ENCODE measurements around the gene ABHD16A.
A peak's percentile ranks its signal among the peaks of the same experiment; 100 is the strongest.

ABHD16A gene

DNA sequence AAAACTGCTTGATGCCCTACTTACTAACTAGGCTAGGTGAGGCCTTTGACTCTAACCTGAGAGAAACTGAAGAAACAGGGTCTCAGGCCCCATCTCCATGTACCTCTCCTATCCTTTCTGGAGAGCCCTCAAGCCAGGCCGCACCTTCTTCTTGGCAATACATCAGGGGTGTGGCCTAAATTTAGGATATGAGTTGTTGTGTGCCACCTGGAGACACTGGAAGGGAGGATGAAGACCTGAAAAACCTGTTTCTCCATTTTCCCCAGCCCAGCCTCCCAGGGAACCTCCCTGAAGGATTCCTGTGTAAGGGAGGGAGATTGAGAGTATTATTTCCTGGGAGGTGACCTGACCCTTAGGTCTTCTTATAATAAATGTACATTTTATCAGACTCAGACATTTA, 15.1 kb upstream of the ABHD16A start:
- Histone ChIP-seq H3F3A (ENCODE audit: low read depth) (no peaks in the 10 kb centered on the region), H3K9me2 (replicated peaks; ENCODE audit: low read depth, low read length) (no peaks in the 10 kb centered on the region), H3K9ac (ENCODE audit: low read depth, low read length, poor library complexity, severe bottlenecking) (no peak overlapping the region), H2AFZ (ENCODE audit: low read length) (no peak overlapping the region), H3K27me3 (ENCODE audit: insufficient read depth, low read length, poor library complexity, severe bottlenecking) (no peaks in the 10 kb centered on the region), H3K79me2 (ENCODE audit: insufficient read depth, low read length) (no peaks in the 10 kb centered on the region), H3K4me2 (ENCODE audit: low read depth, low read length, poor library complexity, severe bottlenecking) (no peak overlapping the region), H3K4me1 (ENCODE audit: insufficient read depth, low read length, poor library complexity, severe bottlenecking) (peaks cover 21% of the 10 kb centered on the region), H4K20me1 (ENCODE audit: insufficient read depth, low read length, poor library complexity, severe bottlenecking) (no peaks in the 10 kb centered on the region), H3K4me3 (ENCODE audit: low read length, poor library complexity, severe bottlenecking) (no peak overlapping the region), H3K9me3 (ENCODE audit: insufficient read depth, low read depth, low read length) (no peaks in the 10 kb centered on the region), H3K36me3 (ENCODE audit: insufficient read depth, low read length) (no peaks in the 10 kb centered on the region)
- TF ChIP-seq, protein P1, sequence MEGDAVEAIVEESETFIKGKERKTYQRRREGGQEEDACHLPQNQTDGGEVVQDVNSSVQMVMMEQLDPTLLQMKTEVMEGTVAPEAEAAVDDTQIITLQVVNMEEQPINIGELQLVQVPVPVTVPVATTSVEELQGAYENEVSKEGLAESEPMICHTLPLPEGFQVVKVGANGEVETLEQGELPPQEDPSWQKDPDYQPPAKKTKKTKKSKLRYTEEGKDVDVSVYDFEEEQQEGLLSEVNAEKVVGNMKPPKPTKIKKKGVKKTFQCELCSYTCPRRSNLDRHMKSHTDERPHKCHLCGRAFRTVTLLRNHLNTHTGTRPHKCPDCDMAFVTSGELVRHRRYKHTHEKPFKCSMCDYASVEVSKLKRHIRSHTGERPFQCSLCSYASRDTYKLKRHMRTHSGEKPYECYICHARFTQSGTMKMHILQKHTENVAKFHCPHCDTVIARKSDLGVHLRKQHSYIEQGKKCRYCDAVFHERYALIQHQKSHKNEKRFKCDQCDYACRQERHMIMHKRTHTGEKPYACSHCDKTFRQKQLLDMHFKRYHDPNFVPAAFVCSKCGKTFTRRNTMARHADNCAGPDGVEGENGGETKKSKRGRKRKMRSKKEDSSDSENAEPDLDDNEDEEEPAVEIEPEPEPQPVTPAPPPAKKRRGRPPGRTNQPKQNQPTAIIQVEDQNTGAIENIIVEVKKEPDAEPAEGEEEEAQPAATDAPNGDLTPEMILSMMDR (conservative IDR thresholded peaks at IDR 0.05; ENCODE audit: low read length) = no peak
- TF ChIP-seq EZH2phosphoT487 (IDR thresholded peaks at IDR 0.05; ENCODE audit: borderline replicate concordance) = no peak

DNA sequence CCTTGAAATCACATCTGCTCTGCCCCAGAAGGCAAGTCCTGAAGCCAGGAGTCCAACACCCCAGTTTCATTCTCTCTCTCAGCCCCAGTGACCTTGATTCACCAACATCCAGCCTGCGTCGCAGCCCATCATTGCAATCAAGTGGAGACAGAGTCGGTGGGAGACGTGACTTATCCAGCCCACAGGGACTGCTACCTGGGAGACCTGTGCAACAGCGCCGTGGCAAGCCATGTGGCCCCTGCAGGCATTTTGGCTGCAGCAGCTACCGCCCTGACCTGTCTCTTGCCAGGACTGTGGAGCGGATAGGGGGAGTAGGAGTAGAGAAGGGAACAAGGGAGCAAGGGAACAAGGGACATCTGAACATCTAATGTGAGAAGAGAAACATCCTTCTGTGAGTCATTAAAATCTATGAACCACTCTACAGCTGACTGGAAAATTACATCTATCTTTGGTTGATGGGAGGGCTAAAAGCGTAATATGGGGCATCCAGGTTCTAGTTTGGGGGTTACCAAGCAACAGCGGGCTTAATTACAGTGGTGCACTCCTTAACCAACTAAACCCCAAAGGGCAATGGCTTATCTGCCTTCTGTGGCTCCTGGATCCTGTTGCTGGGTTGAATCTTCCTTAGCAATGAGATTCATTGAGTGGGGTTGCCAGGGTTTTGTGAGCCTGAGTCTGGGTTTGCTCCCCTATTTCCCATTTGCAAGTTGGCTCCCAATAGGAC, 14.5 kb upstream of the ABHD16A start:
- Histone ChIP-seq H3K79me2 (ENCODE audit: insufficient read depth, low read length) (no peaks in the 10 kb centered on the region), H2AFZ (ENCODE audit: low read length) (no peak overlapping the region), H3F3A (ENCODE audit: low read depth) (no peaks in the 10 kb centered on the region), H3K9ac (ENCODE audit: low read depth, low read length, poor library complexity, severe bottlenecking) (no peak overlapping the region), H4K20me1 (ENCODE audit: insufficient read depth, low read length, poor library complexity, severe bottlenecking) (no peaks in the 10 kb centered on the region), H3K27me3 (ENCODE audit: insufficient read depth, low read length, poor library complexity, severe bottlenecking) (no peaks in the 10 kb centered on the region), H3K4me2 (ENCODE audit: low read depth, low read length, poor library complexity, severe bottlenecking) (no peak overlapping the region), H3K36me3 (ENCODE audit: insufficient read depth, low read length) (no peaks in the 10 kb centered on the region), H3K4me3 (ENCODE audit: low read length, poor library complexity, severe bottlenecking) (no peak overlapping the region), H3K9me2 (replicated peaks; ENCODE audit: low read depth, low read length) (no peaks in the 10 kb centered on the region), H3K4me1 (ENCODE audit: insufficient read depth, low read length, poor library complexity, severe bottlenecking) (peaks cover 21% of the 10 kb centered on the region), H3K9me3 (ENCODE audit: insufficient read depth, low read depth, low read length) (no peaks in the 10 kb centered on the region)
- TF ChIP-seq, protein P1 (conservative IDR thresholded peaks at IDR 0.05; ENCODE audit: low read length) = no peak
- no peak for TF ChIP-seq EZH2phosphoT487 (IDR thresholded peaks at IDR 0.05; ENCODE audit: borderline replicate concordance)

DNA sequence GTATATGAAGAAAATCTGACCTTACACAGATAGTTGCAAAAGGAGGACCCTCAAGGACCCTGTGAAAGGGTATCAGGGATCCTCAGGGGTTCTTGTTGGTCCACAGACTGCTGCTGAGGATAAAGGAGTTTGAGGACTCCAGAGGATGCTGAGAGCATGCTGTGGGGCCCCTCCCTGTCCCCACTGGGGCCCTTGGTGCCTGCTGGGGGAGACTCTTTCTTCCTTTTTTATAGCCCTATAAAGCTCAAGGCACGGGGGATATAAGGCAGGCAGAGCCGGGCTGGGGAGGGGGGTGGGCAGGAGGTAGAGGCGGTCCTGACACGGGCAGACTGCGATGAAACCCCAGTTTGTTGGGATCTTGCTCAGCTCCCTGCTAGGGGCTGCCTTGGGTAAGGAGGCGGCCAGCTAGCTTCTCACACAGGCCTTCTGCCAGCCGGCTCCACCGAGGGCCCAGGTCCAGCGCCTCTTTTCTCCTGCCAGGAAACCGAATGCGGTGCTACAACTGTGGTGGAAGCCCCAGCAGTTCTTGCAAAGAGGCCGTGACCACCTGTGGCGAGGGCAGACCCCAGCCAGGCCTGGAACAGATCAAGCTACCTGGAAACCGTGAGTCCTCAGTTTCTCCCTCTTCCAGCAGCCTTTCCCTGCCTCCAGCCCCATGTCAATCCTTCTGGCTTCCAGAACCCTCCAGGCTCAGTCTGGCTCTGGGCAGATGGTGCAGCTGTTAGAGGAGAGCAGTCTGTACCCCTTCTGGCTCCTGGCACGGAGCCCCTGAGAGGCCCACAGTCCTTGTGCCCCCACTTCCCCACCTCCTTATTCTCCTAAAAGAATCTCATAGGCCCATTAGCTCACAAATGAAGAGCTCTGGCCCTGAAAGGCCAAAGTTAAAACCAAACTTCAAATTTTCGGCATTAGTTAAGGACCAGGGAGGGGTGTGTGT, 12.2 kb upstream of the ABHD16A start, which contains the start of gene LY6G6D:
LY6G6D (plus strand) TSS at position 327 of the 937 bp plus-strand sequence; CDS start at position 335, 8 bp downstream.
- H3K9me2 ChIP-seq (replicated peaks; ENCODE audit: low read depth, low read length) = no peaks in the 10 kb centered on the region
- H3F3A ChIP-seq (ENCODE audit: low read depth) = no peaks in the 10 kb centered on the region
- H3K27me3 ChIP-seq (ENCODE audit: insufficient read depth, low read length, poor library complexity, severe bottlenecking) = no peaks in the 10 kb centered on the region
- no peak for TF ChIP-seq EZH2phosphoT487 (IDR thresholded peaks at IDR 0.05; ENCODE audit: borderline replicate concordance)
- TF ChIP-seq, protein P1 (conservative IDR thresholded peaks at IDR 0.05; ENCODE audit: low read length) = no peak
- no peak within 1 kb of the TSS for H3K4me3 ChIP-seq (ENCODE audit: low read length, poor library complexity, severe bottlenecking)
- H3K9me3 ChIP-seq (ENCODE audit: insufficient read depth, low read depth, low read length) = no peaks in the 10 kb centered on the region
- peak within 1 kb of the TSS; percentile 52 for H3K9ac ChIP-seq (ENCODE audit: low read depth, low read length, poor library complexity, severe bottlenecking)
- peak within 1 kb of the TSS; percentile 60; the same call in 1 of the 2 replicates for H2AFZ ChIP-seq (ENCODE audit: low read length)
- no peaks in the 10 kb centered on the region for H3K36me3 ChIP-seq (ENCODE audit: insufficient read depth, low read length)
- no peaks in the 10 kb centered on the region for H3K79me2 ChIP-seq (ENCODE audit: insufficient read depth, low read length)
- H3K4me2 ChIP-seq (ENCODE audit: low read depth, low read length, poor library complexity, severe bottlenecking) = no peak within 1 kb of the TSS
- peaks cover 40% of the 10 kb centered on the region for H3K4me1 ChIP-seq (ENCODE audit: insufficient read depth, low read length, poor library complexity, severe bottlenecking)
- H4K20me1 ChIP-seq (ENCODE audit: insufficient read depth, low read length, poor library complexity, severe bottlenecking) = no peaks in the 10 kb centered on the region
